GM13977 (cell line): ENCODE data around the gene RNU6-7.

Experiments
- DNase-seq: peaks from one replicate; pipeline ENCODE4 v3.0.0; 2012; ENCODE audit warnings: low spot score
- in situ Hi-C: fragments of 300-500 bp; cut with MboI; formaldehyde crosslinking; loops from one replicate; pipeline ENCODE4 v1.12.0; 2022; ENCODE audit warnings: low sequenced_read_pairs, low pct_unique_long_range_greater_than_20kb, mixed read lengths, inconsistent platforms; ENCODE audit not compliant: unreplicated experiment
- TF ChIP-seq, protein P1 (sequence below): IDR thresholded peaks from 2 replicates; pipeline ENCODE4 v1.5.1; 2012; ENCODE audit warnings: mild to moderate bottlenecking, control low read depth; ENCODE audit not compliant: insufficient read depth; ENCODE audit errors: extremely low read depth, missing control alignments

RNU6-7 gene

DNA sequence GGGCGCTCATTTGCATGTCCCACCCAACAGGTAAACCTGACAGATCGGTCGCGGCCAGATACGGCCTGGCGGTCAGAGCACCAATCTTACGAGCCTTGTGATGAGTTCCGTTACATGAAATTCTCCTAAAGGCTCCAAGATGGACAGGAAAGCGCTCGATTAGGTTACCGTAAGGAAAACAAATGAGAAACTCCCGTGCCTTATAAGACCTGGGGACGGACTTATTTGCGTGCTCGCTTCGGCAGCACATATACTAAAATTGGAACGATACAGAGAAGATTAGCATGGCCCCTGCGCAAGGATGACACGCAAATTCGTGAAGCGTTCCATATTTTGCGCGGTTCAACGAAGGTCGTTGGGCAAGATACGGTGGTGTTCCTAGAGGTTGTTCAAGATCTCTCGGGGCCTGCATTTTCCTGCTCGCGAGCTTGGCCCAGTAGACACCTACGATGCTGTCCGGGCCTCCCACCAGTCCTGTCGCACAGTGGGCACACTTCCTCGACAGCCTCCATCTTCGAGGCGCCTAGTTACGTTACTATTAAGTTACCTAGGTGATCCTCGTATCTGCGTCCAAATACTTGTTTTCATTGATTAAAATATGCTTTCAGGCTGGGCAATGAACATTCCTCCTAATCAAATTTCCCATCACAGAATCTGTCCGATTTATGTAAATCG, at the start of gene RNU6-7:
Gene RNU6-7, plus strand, starts transcription at position 230 of the 675 bp plus-strand sequence.
- TF ChIP-seq, protein P1, sequence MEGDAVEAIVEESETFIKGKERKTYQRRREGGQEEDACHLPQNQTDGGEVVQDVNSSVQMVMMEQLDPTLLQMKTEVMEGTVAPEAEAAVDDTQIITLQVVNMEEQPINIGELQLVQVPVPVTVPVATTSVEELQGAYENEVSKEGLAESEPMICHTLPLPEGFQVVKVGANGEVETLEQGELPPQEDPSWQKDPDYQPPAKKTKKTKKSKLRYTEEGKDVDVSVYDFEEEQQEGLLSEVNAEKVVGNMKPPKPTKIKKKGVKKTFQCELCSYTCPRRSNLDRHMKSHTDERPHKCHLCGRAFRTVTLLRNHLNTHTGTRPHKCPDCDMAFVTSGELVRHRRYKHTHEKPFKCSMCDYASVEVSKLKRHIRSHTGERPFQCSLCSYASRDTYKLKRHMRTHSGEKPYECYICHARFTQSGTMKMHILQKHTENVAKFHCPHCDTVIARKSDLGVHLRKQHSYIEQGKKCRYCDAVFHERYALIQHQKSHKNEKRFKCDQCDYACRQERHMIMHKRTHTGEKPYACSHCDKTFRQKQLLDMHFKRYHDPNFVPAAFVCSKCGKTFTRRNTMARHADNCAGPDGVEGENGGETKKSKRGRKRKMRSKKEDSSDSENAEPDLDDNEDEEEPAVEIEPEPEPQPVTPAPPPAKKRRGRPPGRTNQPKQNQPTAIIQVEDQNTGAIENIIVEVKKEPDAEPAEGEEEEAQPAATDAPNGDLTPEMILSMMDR = no peak
- no peak for DNase-seq
- in situ Hi-C loops = loop anchor here (25.0 kb wide), 1 partner anchor 115 kb away; the partner anchor contains the start of gene ARHGAP5

- TF ChIP-seq, protein P1 = no peak
- DNase-seq = no peak
- in situ Hi-C loops = no loop called here
These were observed 35.8 kb upstream of the RNU6-7 start for GRCh38 chr14:32166029-32166428.

DNA sequence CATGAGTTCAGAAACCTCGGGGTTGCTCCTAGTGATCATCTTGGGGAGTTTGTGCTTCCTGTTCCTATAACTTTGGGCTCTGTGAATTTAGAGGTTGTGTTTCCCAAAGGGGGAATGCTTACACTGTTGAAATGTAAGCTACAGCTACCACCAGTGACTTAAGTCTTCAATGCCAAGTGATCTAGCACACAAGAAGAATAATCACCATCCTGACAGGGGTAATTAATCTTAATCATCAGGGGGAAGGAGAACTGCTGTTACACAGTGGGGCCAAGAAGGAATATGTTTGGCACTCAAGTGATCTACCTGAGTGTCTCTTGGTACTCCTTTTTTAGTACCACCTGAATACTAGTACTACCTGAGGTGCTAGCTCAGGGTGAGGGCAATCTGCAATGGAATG, 34.9 kb upstream of the RNU6-7 start:
- TF ChIP-seq, protein P1 = no peak
- in situ Hi-C loops = no loop called here
- no peak for DNase-seq

DNA sequence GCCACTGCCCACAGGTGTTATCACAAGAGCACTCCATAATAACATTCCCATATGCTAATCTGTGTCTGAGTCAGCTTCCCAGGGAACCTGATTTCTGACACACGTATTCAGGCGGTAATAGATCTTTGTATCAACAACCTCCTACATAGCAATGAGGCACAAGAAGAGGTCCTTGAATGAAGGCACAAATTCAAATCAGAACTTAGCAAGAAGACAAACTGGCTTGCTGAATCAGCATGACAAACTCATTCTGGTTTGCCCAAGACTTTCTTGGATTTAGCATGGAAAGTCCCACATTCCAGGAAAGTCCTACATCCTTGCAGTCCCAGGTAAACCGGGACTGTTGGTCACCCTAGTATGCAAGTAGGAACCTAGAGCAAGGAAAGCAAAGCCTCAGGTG, 33.9 kb upstream of the RNU6-7 start:
- DNase-seq = no peak
- in situ Hi-C loops = no loop called here
- TF ChIP-seq, protein P1 = no peak

GRCh38 chr14:32169191-32169590, 32.7 kb upstream of the RNU6-7 start:
- in situ Hi-C loops = no loop called here
- TF ChIP-seq, protein P1 = no peak
- DNase-seq = no peak

GRCh38 chr14:32171469-32171868, 30.4 kb upstream of the RNU6-7 start:
- TF ChIP-seq, protein P1 = no peak
- in situ Hi-C loops = no loop called here
- no peak for DNase-seq
